Lung microvascular endothelial cell (primary cell): ENCODE results near the gene IKBKG. TPM values are rescaled to one million over a fixed set of nuclear protein-coding genes. Genes with fewer than 3 reads are reported as not detected.
A peak's percentile ranks its signal among the peaks of the same experiment; 100 is the strongest.
"Not testable (repeated sequence)": the region's sequence is repeated elsewhere in the genome, so short reads cannot be mapped to it uniquely, and the experiment has no call there.

Experiments used
- DNase-seq, 2 donors: peaks; one replicate each; pipeline versions ENCODE4 v3.0.0 to v3.0.0-alpha.2; 2010; ENCODE audit warnings: low read depth in 2 of 2
- total RNA-seq: library from RNA; depleted of rRNA; stranded (reverse); fragments of >200 nt; gene quantifications from 2 replicates; pipeline ENCODE4 v1.2.1, GENCODE V29; 2014

The IKBKG gene, protein sequence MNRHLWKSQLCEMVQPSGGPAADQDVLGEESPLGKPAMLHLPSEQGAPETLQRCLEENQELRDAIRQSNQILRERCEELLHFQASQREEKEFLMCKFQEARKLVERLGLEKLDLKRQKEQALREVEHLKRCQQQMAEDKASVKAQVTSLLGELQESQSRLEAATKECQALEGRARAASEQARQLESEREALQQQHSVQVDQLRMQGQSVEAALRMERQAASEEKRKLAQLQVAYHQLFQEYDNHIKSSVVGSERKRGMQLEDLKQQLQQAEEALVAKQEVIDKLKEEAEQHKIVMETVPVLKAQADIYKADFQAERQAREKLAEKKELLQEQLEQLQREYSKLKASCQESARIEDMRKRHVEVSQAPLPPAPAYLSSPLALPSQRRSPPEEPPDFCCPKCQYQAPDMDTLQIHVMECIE
- 9.2 and 11.7 TPM in 2 replicates for total RNA-seq

DNA sequence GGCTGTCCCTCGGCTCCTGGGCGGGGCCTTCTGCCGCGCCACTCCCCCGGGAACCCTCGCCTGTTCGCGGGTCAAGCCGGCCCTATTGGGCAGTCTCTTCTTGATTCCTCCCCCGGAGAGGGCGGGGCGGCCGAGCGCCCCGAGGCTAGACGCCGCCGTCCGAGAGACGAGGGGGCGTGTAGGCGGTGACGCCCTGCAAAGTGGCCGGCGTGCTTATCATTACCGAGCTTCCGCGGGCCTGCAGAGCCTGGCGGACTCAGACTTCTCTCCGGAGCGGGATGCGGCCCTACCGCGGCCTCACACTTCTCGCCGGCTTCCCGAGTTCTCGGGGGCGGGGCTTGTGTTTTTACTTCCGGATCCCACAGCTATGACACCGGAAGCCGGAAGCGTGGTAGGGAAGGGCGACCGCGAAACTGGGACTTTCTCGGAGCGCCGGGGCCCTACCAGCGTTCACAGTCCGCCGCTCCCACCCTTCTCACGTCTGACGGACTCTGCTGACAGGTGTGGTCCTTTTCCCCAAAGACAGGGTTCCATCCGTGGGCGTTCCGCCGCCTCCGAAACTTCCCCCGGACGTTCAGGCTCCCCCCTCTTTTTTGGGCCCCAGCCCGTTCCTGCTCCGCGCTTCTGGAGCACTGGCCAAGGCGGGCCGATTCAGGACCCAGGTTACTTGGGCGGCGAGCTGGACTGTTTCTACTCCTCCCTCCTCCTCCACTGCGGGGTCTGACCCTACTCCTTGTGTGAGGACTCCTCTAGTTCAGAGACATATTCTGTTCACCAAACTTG, at the start of gene IKBKG:
IKBKG (plus strand) TSS at position 376 of the 783 bp plus-strand sequence. CDS start 4,383 bp downstream, outside the sequence.
- DNase-seq, result peak; percentile 91 to 93

GRCh38 chrX:154501423-154501822, 46.0 kb upstream of the IKBKG start:
- DNase-seq, result not testable (repeated sequence)

- DNase-seq, result no peak
These were observed 45.3 kb upstream of the IKBKG start for GRCh38 chrX:154502098-154502497.

DNA sequence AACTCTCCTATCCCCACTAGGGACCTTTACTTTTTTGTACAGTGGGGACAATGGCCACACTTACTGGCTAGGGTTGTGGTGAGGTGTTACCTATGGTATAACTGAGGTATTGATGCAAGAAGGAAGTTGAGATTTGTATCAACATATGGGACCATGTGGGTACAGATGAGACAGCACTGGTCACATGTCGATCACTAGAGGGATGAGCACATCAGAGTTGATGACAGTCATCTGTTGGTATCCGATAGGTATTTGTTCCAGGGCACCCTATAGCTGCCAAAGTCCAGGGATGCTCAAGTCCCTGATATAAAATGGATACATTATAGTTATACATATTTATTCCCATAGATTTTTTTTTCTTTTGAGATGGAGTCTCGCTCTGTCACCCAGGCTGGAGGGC, 44.4 kb upstream of the IKBKG start:
- no peak for DNase-seq

DNA sequence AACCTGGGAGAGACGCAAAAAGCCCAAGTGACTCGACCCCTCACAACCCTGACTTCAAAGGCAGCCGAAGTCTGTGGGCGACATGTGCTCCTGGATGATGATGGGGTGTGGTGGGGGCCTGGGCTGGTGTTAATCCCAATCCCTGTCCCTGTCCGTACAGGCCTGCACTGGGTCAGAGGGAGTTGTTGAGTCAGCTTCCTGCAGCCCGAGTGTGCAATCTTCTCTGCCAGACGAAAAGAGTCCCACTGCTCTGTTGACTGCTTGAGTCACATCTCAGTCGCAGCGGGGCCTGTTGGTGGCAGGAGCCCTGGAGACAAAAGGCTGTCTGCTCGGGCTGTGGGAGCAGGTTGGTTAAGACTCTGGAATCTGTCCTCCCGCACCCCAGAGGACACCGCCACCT, 41.7 kb upstream of the IKBKG start:
- DNase-seq, result peak; percentile 42 to 70

GRCh38 chrX:154506483-154507332, 40.7 kb upstream of the IKBKG start:
- DNase-seq, result no peak

- DNase-seq, result no peak
These were observed 39.6 kb upstream of the IKBKG start for GRCh38 chrX:154507673-154508383.

GRCh38 chrX:154508384-154508745, 39.1 kb upstream of the IKBKG start:
- no peak for DNase-seq

GRCh38 chrX:154509455-154509854, 38.0 kb upstream of the IKBKG start:
- no peak for DNase-seq

DNA sequence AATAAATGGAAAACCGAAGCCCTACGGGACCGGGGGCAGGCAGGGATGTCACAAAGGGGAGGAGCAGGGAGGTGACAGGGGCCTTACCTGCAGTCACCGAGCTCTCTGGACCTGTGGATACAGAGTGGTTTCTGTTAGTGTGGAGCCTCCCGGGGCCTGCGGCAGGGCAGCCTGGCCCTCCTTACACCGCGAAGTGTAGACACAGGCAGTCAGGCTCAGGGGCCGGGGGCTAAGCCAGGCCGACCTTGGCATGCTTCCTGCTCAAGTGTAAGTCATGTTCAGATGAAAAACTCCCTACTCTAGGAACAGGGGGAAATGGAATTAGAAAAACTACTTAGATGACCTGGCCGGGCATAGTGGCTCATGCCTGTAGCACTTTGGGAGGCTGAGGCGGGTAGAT, 35.7 kb upstream of the IKBKG start:
- DNase-seq, result no peak

DNA sequence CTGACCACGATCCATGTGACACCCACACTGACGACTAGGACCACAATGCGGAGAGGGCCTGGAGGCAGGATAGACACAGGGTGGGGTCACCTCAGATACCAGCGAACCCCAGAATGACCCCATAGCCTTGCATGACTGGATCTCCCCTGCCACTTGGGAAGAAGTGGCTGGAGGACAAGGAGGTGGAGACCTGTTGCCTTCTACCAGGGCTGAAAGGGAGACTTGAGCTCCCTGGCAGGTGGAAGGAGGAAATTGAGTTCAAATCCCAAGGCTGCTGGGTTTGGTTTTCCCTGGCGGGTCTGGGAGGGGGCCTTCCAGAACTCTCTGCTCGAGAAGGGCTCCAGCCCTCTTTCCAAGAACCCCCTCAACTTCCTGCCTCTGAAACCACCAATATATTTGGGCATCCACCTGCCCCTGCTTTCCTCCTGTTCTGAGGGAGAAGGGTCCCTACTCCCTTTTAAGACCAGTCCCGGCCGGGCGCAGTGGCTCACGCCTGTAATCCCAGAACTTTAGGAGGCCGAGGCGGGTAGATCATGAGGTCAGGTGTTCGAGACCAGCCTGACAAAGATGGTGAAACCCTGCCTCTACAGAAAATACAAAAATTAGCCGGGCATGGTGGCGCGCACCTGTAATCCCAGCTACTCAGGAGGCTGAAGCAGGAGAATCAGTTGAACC, 34.4 kb upstream of the IKBKG start:
- no peak for DNase-seq

GRCh38 chrX:154513716-154514115, 33.7 kb upstream of the IKBKG start:
- no peak for DNase-seq

DNA sequence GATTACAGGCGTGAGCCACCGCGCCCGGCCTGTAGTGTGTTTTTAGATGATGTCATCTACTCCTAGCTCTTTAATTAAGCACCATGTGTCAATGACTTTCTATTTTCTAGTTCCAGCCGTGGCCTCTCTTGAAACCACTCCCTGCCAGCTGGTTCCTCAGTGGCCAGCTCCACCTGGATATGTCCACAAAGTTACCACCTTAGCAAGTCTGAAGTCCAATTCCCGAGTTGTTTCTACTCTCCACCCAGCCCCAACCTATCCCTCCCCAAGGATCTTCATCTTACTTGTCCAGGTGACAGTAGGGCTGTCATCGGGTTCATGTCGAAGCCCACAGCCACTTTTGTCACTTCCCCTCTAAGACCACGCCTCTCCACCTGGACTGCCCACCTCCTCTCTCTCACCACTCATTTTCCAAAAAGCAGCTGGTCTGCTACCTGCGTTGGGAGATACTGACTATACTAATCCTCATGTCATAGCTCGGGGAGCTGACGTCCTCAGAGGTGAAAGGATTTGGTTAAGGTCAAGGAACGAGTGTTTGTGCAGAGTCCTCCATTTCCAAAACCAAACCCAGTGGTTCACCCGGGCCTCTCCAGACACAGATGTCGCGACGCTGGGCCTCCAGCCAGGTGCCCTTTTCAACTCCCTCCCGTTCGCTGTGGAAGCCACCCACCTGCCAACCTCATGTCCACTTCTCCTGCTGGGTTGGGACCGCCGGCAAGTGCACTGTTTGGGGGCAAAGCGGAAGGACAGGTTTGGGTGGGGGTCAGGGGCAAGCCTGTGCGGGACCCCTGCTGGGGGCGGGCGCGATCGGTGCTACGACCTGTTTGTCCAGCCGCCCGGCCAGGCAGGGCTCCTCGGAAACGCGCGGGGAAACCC, 32.1 kb upstream of the IKBKG start:
- DNase-seq, result peak; percentile 21 to 35

DNA sequence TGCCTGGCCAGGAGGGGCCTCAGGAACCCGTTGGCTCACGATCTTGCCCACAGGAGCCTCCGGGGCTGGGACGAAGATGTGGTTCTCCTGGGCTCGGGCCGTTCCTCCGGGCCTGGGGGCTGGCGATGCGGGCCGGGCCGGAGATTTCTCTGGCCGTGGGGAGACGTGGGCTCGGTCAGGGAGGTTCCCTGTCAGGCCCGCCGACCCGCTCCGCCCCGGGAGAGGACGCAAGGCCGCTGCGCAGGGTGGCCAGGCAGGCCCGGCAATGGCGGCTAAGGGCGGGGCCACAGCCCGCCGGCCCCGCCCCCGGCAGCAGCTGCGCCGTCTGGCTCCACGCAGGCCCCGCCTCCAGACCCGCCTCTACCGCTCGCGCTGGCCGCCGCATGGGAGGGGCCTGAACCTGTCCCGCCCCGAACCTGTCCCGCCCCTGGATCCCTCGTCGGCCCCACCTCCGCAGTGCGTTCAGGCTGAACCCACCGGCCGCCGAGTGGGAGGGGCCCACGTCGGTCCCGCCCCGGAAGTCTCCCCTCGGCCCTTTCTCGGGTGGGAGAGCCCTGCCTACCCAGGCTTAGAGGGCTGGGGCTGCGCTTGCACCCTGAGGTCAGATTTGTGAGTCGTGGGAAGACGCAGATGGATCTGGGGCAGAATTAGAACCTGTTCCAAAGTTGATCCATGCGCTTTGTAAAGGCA, 31.3 kb upstream of the IKBKG start, which contains the start of gene FAM3A:
FAM3A (minus strand) TSS at position 267 of the 690 bp plus-strand sequence. CDS start 460 bp downstream, outside the sequence.
- peak; percentile 92 to 94 for DNase-seq

DNA sequence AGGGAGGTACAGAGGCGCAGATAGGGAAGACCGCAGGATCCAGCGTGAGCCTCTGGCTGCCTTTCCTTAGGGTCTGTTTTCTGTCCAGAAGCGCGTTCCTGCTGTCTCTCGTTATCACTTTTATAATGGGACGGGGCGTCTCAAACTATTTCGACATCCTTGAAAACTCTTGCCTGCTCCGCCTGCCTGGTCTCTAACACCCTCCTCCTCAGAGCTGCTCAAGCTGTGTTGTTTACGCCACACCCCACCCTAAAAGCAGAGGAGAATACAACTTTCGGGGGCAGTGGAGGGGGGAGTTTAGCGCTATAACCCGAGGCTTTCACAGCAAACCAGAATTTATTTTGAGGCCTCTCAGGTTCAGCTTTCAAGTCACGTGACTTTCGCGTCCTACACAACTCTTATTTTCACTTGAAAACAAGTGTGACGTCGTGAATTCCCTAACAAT, 30.7 kb upstream of the IKBKG start:
- peak; percentile 69 to 77 for DNase-seq

DNA sequence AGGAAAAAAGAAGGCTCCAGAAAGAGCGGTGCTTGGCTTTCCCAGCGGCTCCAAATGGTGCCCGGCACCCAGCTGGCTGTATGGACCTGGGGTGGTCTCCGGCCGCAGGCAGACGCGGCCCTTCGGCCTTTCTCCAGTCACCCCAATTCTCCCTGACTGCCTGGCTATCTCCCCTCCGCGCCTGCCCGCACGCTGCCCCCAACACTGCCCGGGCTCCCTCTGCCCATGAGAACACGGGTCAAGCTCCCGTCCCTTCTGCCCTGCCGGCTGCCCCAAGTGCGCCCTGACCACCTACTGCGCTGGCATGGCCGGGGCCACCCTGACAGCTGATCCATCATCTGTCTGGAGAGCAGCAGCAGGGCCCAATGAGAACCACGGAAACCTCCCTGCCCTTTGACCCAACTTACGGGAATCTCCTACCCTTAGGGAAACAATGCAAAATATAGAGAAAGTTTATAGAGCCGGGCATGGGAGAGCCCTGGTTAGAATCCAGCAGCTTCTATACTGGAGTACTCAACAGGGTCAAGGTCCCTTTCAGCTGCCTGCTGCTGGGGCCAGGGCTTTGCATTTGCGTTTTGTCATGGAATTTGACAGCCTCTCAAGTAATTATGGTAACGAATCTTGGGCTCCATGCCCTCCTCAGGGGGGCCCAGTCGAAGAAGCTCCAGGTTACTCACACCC, 30.2 kb upstream of the IKBKG start:
- DNase-seq, result no peak

GRCh38 chrX:154519389-154519788, 28.0 kb upstream of the IKBKG start:
- no peak for DNase-seq
